Naive B cell (primary cell): Measurements from ENCODE around the gene ELAVL3. TPM values are rescaled to one million over a fixed set of nuclear protein-coding genes. Genes with fewer than 3 reads are reported as not detected.
"Not testable (repeated sequence)": the region's sequence is repeated elsewhere in the genome, so short reads cannot be mapped to it uniquely, and the experiment has no call there.

Experiments
- ATAC-seq, 2 donors: fragments of 150-1000 bp; cut with Tn5 transposase; 2 replicates each; pipeline ENCODE4 v1.10.0; 2021; ENCODE audit warnings: low read depth in 2 of 2, mild to moderate bottlenecking in 2 of 2, moderate library complexity in 2 of 2
- DNase-seq: peaks from one replicate; pipeline ENCODE4 v3.0.0; 2022
- H3K27ac Mint-ChIP-seq, 6 donors: one replicate each; pipeline ENCODE4 v1.8.0; 2020 to 2022; ENCODE audit warnings: mild to moderate bottlenecking in 6 of 6, mixed read lengths in 6 of 6, moderate library complexity in 5 of 6, inconsistent platforms in 2 of 6
- H3K27me3 Mint-ChIP-seq, 3 donors: one replicate each; pipeline ENCODE4 v1.8.0; 2021 to 2022; ENCODE audit warnings: mixed read lengths in 3 of 3, mild to moderate bottlenecking in 1 of 3
- H3K36me3 Mint-ChIP-seq, 2 donors: one replicate each; pipeline ENCODE4 v1.8.0; 2020 to 2022; ENCODE audit warnings: mixed read lengths in 2 of 2, inconsistent platforms in 1 of 2, mild to moderate bottlenecking in 1 of 2
- H3K4me1 Mint-ChIP-seq, 3 donors: one replicate each; pipeline ENCODE4 v1.8.0; 2020 to 2022; ENCODE audit warnings: mixed read lengths in 3 of 3, inconsistent platforms in 1 of 3, mild to moderate bottlenecking in 1 of 3, moderate library complexity in 1 of 3
- H3K4me3 Mint-ChIP-seq, 8 donors: one replicate each; pipeline ENCODE4 v1.8.0; 2020 to 2022; ENCODE audit warnings: mild to moderate bottlenecking in 8 of 8, mixed read lengths in 8 of 8, moderate library complexity in 8 of 8, inconsistent platforms in 2 of 8
- H3K9me3 Mint-ChIP-seq, 7 donors: one replicate each; pipeline ENCODE4 v1.8.0; 2020 to 2022; ENCODE audit warnings: mixed read lengths in 7 of 7, mild to moderate bottlenecking in 5 of 7, inconsistent platforms in 2 of 7, moderate library complexity in 1 of 7
- polyA plus RNA-seq, 6 donors: library from polyadenylated mRNA; unstranded; fragments of 300-500 nt; fragmentation: Illumina TruSeq; gene quantifications; one replicate each; pipeline ENCODE4 v1.2.3, GENCODE V29; 2021; ENCODE audit warnings: low read depth in 6 of 6

The ELAVL3 gene
- polyA plus RNA-seq, 6 donors from 2014 or later: not detected

DNA sequence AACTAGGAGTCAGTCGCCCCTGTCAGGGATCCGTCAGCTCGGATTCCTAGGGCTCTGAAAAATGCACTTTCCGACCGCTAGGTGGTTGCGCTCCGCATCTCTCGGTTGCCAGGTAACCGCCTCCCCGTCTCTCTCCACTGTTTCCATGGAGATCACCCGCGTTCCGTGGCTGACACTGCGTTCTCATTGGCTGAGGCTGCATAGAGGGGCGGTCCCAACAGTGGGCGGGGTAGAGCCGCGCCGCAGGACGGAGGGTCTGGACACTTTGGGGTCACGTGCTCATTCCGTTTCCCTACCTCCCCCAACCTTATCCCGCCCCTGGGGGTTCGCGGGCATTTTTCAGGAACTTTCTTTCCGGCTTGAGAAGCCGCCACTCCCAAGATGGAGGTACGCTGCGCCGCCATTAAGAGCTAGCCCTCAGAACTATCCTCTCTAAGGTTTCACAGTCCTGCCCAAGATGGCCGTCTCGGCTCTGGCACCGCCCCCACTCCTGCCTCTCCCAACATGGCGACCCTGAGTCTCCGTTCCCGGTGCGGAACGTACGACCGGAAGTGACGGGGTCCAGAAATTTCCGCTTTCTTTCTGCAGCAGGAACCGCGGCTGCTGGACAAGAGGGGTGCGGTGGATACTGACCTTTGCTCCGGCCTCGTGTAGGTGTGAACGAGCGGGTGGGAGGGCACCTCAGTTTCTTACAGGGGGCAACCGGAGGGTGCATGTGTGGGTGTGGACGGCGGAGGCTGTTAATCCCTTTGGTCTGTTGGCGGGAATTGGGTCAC, 45.6 kb downstream of the ELAVL3 start, which contains the start of the genes ODAD3 and PRKCSH:
Gene ODAD3, minus strand, starts transcription at position 65 of the 776 bp plus-strand sequence. CDS start 105 bp downstream, outside the sequence.
Gene PRKCSH, plus strand, starts transcription at position 579 of the 776 bp plus-strand sequence. CDS start 483 bp downstream, outside the sequence.
- Mint-ChIP-seq H3K27ac (peak within 1 kb of the TSS; percentile 97 to 100 (median 100)), H3K36me3 (peaks cover 0 to 10% of the 10 kb centered on the region in 2 donors), H3K4me1 (peaks cover 23 to 41% (median 32%) of the 10 kb centered on the region in 3 donors), H3K9me3 (peaks cover 0 to 4% (median 0%) of the 10 kb centered on the region in 7 donors), H3K27me3 (no peaks in the 10 kb centered on the region), H3K4me3 (peak within 1 kb of the TSS; percentile 94 to 100 (median 100))
- DNase-seq: peak; percentile 98
- peak; percentile 82 to 86 for ATAC-seq

DNA sequence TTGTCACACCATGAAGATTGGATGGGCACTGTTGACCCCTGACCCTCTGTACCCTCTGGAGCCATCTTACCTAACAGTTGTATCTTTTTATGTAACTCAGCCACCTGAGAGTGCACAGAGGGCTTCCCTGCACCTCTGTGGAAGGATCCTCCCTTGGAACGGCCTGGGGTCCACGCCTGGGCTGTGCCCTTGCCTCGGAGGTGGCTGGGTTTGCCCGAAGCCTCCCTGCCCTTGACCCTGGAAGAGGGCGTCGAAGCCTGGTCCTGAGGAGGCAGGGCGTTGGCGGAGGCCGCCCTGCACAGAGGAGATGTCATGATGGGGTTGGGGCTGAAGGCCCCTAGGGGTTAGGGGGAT, 46.2 kb downstream of the ELAVL3 start:
- H3K27ac Mint-ChIP-seq: peak overlapping the region; percentile 97 to 100 (median 100)
- ATAC-seq (peak; percentile 1), DNase-seq (no peak)
- H3K4me1 Mint-ChIP-seq: peaks cover 23 to 41% (median 32%) of the 10 kb centered on the region in 3 donors
- H3K36me3 Mint-ChIP-seq: peaks cover 0 to 10% of the 10 kb centered on the region in 2 donors
- peak overlapping the region; percentile 94 to 100 (median 100) for H3K4me3 Mint-ChIP-seq
- peaks cover 0 to 4% (median 0%) of the 10 kb centered on the region in 7 donors for H3K9me3 Mint-ChIP-seq
- no peaks in the 10 kb centered on the region for H3K27me3 Mint-ChIP-seq

DNA sequence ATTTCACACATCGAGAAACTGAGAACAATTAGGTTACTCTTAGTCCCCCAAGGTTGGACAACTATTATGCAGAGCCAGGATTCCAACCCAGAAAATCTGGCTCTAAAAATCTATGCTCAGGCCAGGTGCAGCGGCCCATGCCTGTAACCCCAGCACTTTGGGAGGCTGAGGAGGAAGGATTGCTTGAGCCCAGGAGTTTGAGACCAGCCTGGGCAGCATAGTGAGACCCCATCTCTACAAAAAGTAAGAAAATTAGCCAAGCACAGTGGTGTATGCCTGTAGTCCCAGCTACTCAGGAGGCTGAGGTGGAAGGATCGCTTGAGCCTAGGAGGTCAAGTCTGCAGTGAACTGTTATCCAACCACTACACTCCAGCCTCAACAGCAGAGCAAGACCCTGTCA, 47.3 kb downstream of the ELAVL3 start:
- Mint-ChIP-seq H3K4me1 (peaks cover 23 to 40% (median 32%) of the 10 kb centered on the region in 3 donors), H3K4me3 (peak overlapping the region in 2 of 8 donors; percentile 9 to 99), H3K36me3 (peaks cover 0 to 10% of the 10 kb centered on the region in 2 donors), H3K27ac (peak overlapping the region in 3 of 6 donors; percentile 42 to 97 (median 72))
- DNase-seq, ATAC-seq, H3K9me3 Mint-ChIP-seq, H3K27me3 Mint-ChIP-seq: not testable (repeated sequence)

DNA sequence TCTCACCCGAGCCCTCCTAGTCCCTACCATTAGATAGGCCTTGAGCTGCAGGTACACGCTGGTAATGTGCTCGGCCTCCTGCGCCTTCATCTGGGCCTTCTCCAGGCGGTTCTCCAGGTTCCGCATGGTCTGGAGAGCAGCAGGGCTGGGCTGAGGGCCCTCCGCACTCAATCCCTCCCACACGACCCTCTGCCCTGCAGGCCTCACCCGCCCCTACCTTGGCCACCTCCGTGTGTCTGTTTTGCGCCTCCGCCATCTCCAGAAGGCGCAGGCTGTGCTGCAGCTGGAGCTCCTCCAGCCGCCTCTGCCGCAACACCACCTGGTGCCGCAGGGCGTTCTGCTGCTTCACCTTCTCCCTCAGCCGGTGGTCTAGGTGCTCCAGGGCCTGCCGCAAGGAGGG, 54.2 kb downstream of the ELAVL3 start:
- Mint-ChIP-seq H3K4me3 (no peak overlapping the region), H3K27me3 (peaks cover 0 to 8% (median 4%) of the 10 kb centered on the region in 3 donors), H3K4me1 (peaks cover 16 to 24% (median 22%) of the 10 kb centered on the region in 3 donors), H3K36me3 (no peaks in the 10 kb centered on the region), H3K9me3 (no peaks in the 10 kb centered on the region), H3K27ac (no peak overlapping the region)
- ATAC-seq (no peak), DNase-seq (no peak)

DNA sequence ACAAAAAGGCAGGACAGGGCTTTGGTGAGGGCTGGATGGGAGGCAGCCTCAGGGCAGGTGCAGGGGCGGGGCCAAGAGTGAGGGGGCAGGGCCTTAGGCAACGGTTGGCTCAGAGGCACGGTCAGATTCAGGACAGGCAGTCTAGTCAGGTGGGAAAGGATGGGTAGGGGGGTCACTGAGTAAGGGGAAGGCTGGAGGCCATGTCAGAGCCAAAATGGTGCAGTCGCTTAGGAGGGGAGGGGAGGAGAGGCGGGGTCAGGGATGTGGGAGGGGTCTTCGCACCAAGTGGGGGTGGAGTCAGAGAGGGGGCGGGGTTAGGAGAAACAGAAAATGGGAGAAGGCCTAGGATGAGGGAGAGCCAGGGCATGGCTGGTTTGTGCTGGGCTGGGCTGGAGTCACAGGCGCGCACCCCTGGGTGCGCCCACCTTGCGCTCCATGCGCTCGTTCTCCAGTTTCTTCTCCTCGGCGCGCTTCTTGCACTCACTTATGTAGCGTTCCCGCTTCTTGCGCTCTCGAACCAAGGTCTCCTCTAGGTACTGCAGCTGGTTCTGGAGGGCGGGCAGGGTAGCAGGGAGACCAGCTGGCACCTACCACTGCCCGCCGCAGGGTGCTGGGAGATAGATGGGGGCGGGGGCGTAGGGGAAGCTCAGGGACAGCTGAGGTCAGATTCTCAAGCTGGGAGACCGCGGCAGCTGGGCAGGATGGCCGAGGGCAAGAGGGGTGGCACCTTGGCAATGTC, 55.0 kb downstream of the ELAVL3 start:
- no peak for ATAC-seq
- no peak for DNase-seq
- no peaks in the 10 kb centered on the region for H3K9me3 Mint-ChIP-seq
- peaks cover 4 to 9% (median 8%) of the 10 kb centered on the region in 3 donors for H3K27me3 Mint-ChIP-seq
- peak overlapping the region in 3 of 6 donors; percentile 23 to 96 (median 47) for H3K27ac Mint-ChIP-seq
- H3K36me3 Mint-ChIP-seq: no peaks in the 10 kb centered on the region
- peaks cover 24 to 31% (median 30%) of the 10 kb centered on the region in 3 donors for H3K4me1 Mint-ChIP-seq
- no peak overlapping the region for H3K4me3 Mint-ChIP-seq

DNA sequence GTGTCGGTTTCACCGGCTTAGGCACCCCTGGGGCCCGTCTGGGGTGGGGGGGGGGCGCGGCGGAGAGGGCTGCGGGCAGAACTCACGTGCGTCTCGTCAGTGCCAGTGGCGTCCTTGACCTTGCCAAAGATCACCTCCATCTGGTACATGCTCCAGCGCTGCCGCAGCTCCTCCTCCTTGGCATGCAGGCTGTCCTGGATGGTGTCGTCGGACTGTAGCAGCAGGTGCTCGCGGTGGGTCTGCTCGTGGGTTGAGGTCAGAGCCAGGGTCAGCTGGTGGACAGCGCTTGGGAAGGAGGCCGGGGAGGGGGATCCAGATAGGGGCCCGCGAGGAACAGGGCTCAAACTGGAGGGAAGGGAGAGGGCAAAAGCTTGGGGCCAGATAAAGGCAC, 57.1 kb downstream of the ELAVL3 start:
- Mint-ChIP-seq H3K9me3 (no peaks in the 10 kb centered on the region), H3K4me1 (peaks cover 35 to 43% (median 41%) of the 10 kb centered on the region in 3 donors), H3K4me3 (peak overlapping the region in 7 of 8 donors; percentile 79 to 91 (median 90)), H3K27me3 (peaks cover 8 to 20% (median 16%) of the 10 kb centered on the region in 3 donors), H3K36me3 (no peaks in the 10 kb centered on the region), H3K27ac (peak overlapping the region in 5 of 6 donors; percentile 57 to 96 (median 87))
- no peak for ATAC-seq
- DNase-seq: peak; percentile 36

DNA sequence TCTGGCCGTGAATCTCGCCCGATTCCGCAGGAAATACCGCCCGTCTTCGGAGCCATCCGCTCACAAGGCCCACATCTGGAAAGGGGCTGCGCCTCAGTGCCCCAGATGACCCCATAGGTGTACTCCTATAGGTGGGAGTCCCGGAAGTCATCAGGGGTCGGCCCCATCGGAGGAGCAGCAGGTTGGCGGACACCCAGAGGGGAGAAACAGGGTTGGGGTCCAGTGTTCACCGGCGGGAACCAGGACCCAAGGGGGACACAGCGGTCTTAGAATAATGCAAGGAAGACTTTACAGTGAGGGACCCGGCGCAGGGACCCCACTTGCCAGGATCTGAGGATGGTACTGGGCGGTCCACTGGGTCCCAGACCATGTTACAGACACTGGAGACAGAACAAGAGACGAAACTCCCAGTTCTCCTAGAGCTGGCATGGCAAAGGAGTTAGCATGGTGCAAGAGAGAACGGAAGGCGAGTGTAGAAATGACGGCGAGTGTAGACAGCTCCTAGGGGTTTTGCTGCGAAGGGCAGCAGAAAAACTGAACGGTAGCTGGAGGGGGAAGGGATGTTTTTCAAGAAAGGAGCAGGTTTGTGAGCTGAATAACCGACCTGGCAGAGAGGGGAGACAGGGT, 57.6 kb downstream of the ELAVL3 start:
- DNase-seq (no peak), ATAC-seq (no peak)
- peaks cover 8 to 21% (median 16%) of the 10 kb centered on the region in 3 donors for H3K27me3 Mint-ChIP-seq
- no peaks in the 10 kb centered on the region for H3K36me3 Mint-ChIP-seq
- H3K9me3 Mint-ChIP-seq: no peaks in the 10 kb centered on the region
- peak overlapping the region; percentile 79 to 91 (median 90) for H3K4me3 Mint-ChIP-seq
- H3K4me1 Mint-ChIP-seq: peaks cover 40 to 48% (median 46%) of the 10 kb centered on the region in 3 donors
- peak overlapping the region; percentile 49 to 96 (median 83) for H3K27ac Mint-ChIP-seq

DNA sequence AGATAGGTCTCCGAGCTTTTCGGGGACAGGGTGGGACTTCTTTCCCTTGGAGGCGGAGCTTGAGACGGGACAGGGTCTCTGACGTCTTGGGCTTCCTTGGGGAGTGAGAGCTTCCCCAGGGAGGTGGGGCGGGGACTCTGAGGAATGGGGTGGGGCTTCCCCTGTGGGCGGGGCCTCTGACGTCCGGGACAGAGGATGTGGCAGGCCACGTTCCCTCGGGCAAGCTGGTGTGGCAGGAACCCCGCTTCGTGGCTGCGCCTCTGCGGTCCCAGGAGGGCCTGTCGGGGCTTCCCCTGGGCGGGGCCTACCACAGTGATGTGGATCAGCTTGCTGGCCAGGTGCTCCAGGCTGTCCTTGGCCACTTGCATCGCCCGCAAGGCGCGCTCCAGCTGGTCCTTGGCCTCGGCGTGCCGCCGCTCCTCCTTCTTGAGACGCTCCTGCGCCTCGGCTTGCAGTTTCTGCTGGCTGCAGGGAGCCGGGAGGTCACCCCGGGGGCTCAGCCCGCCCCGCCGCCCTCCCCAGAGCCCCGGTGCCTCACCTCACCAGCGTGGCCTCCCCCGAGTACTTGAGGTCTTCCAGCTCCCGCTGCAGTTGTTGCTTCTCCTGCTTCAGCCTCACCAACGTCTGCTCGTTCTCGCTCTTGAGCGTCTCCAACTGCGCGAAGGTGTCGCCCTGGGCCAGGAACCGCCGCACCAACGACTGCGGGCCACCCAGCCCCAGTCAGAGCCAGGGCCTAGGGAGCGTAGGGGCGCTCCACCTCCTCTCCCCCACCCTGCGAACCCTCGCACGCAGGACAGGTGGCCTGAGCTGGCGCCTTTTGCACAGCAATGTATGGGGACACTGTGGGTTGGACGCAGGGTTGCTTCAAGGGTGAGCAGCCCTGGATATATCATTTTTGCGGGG, 58.4 kb downstream of the ELAVL3 start:
- Mint-ChIP-seq H3K4me3 (peak overlapping the region; percentile 79 to 91 (median 90)), H3K9me3 (no peaks in the 10 kb centered on the region), H3K4me1 (peaks cover 44 to 55% (median 48%) of the 10 kb centered on the region in 3 donors), H3K27me3 (peaks cover 8 to 21% (median 16%) of the 10 kb centered on the region in 3 donors), H3K36me3 (no peaks in the 10 kb centered on the region), H3K27ac (peak overlapping the region; percentile 86 to 97 (median 91))
- DNase-seq (peak; percentile 93), ATAC-seq (peak; percentile 81 to 83)

DNA sequence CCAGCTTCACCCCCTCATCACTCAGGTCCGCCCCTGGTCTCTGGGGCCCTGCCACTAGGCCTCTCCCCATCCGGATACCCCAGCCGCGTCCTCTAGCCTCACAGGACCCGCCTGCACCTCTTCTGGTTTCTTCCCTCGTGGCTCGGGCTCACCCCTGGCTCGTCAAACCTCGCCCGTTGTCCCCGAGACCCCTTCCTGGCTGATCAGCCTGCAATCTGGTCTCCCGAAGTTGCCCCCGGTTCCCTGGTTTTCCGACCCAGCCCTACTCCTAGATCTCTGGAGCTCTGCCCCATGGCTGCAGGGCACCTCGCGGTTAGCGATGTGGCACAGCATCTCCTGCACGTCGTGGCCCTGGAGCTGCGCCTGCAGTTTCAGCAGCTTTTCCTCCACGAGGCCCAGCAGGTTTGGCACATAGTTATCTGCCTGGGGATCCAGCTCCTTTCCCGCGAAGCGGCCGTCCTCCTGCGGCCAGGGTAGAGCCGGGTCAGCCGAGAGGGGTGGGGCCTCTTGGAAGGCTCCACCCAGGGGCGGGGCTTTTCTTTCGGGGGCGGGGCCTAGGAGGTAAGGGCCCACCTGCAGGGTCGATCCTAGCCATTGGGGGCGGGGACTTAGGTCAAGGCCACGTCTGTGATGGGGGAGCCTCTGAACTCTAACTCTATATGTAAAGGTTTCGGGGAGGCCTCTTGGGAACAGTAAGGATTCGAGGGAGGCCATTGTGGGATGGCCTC, 59.3 kb downstream of the ELAVL3 start:
- H3K36me3 Mint-ChIP-seq: no peaks in the 10 kb centered on the region
- H3K27ac Mint-ChIP-seq: peak overlapping the region; percentile 87 to 97 (median 91)
- DNase-seq: peak; percentile 35
- peaks cover 8 to 17% (median 16%) of the 10 kb centered on the region in 3 donors for H3K27me3 Mint-ChIP-seq
- no peaks in the 10 kb centered on the region for H3K9me3 Mint-ChIP-seq
- peaks cover 44 to 57% (median 51%) of the 10 kb centered on the region in 3 donors for H3K4me1 Mint-ChIP-seq
- peak overlapping the region; percentile 79 to 91 (median 90) for H3K4me3 Mint-ChIP-seq
- peak; percentile 43 to 44 for ATAC-seq

DNA sequence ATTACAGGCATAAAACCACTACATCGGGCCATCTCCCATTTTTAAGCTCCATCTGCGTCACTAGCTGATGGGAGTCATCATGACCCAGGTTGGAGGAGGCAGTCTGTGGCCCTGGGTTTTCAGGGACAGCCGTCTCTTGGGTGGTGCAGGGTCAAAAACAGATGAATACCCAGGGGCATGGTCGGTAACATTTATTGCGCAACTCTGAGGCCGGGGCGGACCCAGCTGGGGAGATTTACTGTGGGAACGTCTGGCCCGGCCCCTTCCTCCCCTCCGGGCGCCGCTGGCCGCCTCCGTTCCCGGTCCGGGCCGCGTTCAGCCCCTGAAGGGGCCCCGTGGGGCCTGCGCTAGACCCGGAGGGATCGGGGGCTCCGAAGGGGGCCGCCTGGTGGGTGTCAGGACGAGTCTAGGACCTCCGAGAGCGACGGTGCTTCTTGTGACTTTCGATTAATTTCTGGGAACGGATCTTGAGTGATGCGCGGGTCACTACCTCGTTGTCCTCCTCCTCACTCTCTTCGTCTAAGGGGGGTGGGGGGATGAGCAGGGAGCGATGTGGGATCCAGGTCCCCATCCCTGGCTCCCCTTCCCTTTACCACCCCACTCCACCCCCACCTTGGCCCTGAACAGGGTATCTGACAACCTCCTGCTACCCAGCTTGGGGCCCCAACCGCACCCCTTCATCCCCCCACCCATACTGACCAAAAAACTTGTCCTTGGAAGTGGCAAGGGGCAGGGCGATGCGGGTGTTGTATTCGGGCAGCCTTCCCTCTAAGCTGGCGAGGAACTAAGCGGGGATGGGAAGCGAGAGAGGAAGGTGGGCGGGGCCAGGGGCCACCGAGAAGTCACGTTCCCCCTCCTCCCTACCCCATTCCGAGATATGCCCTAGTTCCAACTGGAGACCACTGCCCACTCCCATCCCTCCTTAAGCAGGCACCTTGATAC, 60.1 kb downstream of the ELAVL3 start:
- peak overlapping the region; percentile 79 to 91 (median 90) for H3K4me3 Mint-ChIP-seq
- peaks cover 44 to 61% (median 51%) of the 10 kb centered on the region in 3 donors for H3K4me1 Mint-ChIP-seq
- DNase-seq: no peak
- no peak for ATAC-seq
- H3K36me3 Mint-ChIP-seq: no peaks in the 10 kb centered on the region
- peaks cover 0 to 1% (median 0%) of the 10 kb centered on the region in 7 donors for H3K9me3 Mint-ChIP-seq
- H3K27ac Mint-ChIP-seq: peak overlapping the region in 5 of 6 donors; percentile 21 to 97 (median 90)
- peaks cover 8 to 17% (median 16%) of the 10 kb centered on the region in 3 donors for H3K27me3 Mint-ChIP-seq
